ENCODE data around the gene LARGE1.

DNA sequence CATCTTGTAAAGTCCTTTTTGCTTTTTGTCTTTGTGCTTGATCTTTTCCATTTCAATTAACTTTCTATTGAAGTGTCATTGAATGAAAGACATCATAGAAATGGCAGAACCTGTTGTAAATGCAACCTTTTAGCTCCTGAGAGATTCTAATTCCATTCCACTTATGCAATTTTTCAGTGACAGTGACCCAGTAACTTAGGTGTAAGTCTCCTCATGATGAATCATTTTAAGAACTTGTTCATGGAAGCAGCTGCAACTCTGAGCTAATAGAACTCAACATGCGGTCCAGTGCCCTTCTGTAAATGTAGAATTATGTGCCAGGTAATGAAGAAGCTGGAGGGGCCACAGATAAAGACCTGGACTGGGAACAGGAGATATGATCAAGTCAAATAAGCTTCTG is 463.8 kb downstream of the LARGE1 start:
- TF ChIP-seq, protein P1, sequence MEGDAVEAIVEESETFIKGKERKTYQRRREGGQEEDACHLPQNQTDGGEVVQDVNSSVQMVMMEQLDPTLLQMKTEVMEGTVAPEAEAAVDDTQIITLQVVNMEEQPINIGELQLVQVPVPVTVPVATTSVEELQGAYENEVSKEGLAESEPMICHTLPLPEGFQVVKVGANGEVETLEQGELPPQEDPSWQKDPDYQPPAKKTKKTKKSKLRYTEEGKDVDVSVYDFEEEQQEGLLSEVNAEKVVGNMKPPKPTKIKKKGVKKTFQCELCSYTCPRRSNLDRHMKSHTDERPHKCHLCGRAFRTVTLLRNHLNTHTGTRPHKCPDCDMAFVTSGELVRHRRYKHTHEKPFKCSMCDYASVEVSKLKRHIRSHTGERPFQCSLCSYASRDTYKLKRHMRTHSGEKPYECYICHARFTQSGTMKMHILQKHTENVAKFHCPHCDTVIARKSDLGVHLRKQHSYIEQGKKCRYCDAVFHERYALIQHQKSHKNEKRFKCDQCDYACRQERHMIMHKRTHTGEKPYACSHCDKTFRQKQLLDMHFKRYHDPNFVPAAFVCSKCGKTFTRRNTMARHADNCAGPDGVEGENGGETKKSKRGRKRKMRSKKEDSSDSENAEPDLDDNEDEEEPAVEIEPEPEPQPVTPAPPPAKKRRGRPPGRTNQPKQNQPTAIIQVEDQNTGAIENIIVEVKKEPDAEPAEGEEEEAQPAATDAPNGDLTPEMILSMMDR (IDR thresholded peaks at IDR 0.05; ENCODE audit: insufficient read depth, low read length, poor library complexity, severe bottlenecking): no peak
- TF ChIP-seq EZH2phosphoT487 (conservative IDR thresholded peaks at IDR 0.05; ENCODE audit: low read length): no peak

All from SU-DHL-6 (cell line).